Metanephros (tissue), 2 donors: ENCODE data around the gene CSKMT. TPM values are rescaled to one million over a fixed set of nuclear protein-coding genes. Genes with fewer than 3 reads are reported as not detected.

ENCODE experiments used
- small RNA-seq: library from RNA; depleted of rRNA; stranded (forward); fragments of <200 nt; gene quantifications from one replicate; pipeline ENCODE3, GENCODE V24; 2014; ENCODE audit warnings: low replicate concordance
- total RNA-seq: library from RNA; depleted of rRNA; stranded (reverse); fragments of >200 nt; gene quantifications from one replicate; pipeline ENCODE4 v1.2.3, GENCODE V29; 2014

The CSKMT gene
- total RNA-seq: 8.9 TPM

GRCh38 chr11:62665075-62665598 is at the start of gene CSKMT, which contains the start of gene C11orf98:
CSKMT (plus strand) TSS chr11:62665312; CDS start chr11:62665880, 568 bp downstream.
C11orf98 (minus strand) TSS chr11:62665210; CDS start chr11:62665169, 41 bp downstream.

GRCh38 chr11:62621567-62622470 is 43.3 kb upstream of the CSKMT start, which contains the start of gene B3GAT3:
B3GAT3 (minus strand) TSS chr11:62621986; CDS start chr11:62621947, 39 bp downstream.

GRCh38 chr11:62645946-62646824 is 18.9 kb upstream of the CSKMT start, which contains the start of gene GANAB:
GANAB (minus strand) TSS chr11:62646613; CDS start chr11:62646599, 14 bp downstream.

GRCh38 chr11:62671608-62672389 is 6.7 kb downstream of the CSKMT start, which contains the start of the genes LBHD1 and UQCC3:
LBHD1 (minus strand) TSS chr11:62672267; CDS start chr11:62670031, 2,236 bp downstream.
UQCC3 (plus strand) TSS chr11:62671673; CDS start chr11:62671746, 73 bp downstream.

GRCh38 chr11:62678770-62679696 is 13.9 kb downstream of the CSKMT start, which contains the start of gene UBXN1:
UBXN1 (minus strand) TSS chr11:62679073; CDS start chr11:62678923, 150 bp downstream.

GRCh38 chr11:62689421-62690183 is 24.5 kb downstream of the CSKMT start, which contains the start of gene LRRN4CL:
LRRN4CL (minus strand) TSS chr11:62689530; CDS start chr11:62688508, 1,022 bp downstream.

GRCh38 chr11:62707277-62707861 is 42.3 kb downstream of the CSKMT start, which contains the start of the genes BSCL2 and GNG3:
BSCL2 (minus strand) TSS chr11:62707424; CDS start chr11:62707195, 229 bp downstream.
GNG3 (plus strand) TSS chr11:62707676; CDS start chr11:62708296, 620 bp downstream.

Small RNAs within 50 kb of the gene (small RNA-seq; reads per million reads assigned to genes)
- gene SNORA57: not detected

Other genes with a start within 250 kb of the CSKMT start
- not detected for gene SCGB1A1, start 246.3 kb upstream of the CSKMT start, total RNA-seq
- 286 TPM for gene AHNAK, start 118.5 kb upstream of the CSKMT start, total RNA-seq
- 1,423 TPM for gene EEF1G, start 91.4 kb upstream of the CSKMT start, total RNA-seq
- gene TUT1, start 73.8 kb upstream of the CSKMT start, total RNA-seq: 12.9 TPM
- 79.0 TPM for gene MTA2, start 63.4 kb upstream of the CSKMT start, total RNA-seq
- 26.9 TPM for gene EML3, start 52.5 kb upstream of the CSKMT start, total RNA-seq
- 1.6 TPM for gene ROM1, start 52.1 kb upstream of the CSKMT start, total RNA-seq
- 28.3 TPM for gene B3GAT3, start 43.3 kb upstream of the CSKMT start, total RNA-seq
- gene GANAB, start 18.7 kb upstream of the CSKMT start, total RNA-seq: 253 TPM
- 23.0 TPM for gene INTS5, start 12.0 kb upstream of the CSKMT start, total RNA-seq
- gene C11orf98, start 102 bp upstream of the CSKMT start, total RNA-seq: 20.1 TPM
- gene UQCC3, start 6.4 kb downstream of the CSKMT start, total RNA-seq: 10.2 TPM
- gene LBHD1, start 7.0 kb downstream of the CSKMT start, total RNA-seq: 4.0 TPM
- gene UBXN1, start 13.8 kb downstream of the CSKMT start, total RNA-seq: 89.0 TPM
- gene LRRN4CL, start 24.2 kb downstream of the CSKMT start, total RNA-seq: 5.4 TPM
- 79.3 TPM for gene BSCL2, start 42.1 kb downstream of the CSKMT start, total RNA-seq
- gene GNG3, start 42.4 kb downstream of the CSKMT start, total RNA-seq: not detected
- gene HNRNPUL2, start 62.1 kb downstream of the CSKMT start, total RNA-seq: 39.5 TPM
- 34.4 TPM for gene TTC9C, start 63.2 kb downstream of the CSKMT start, total RNA-seq
- gene ZBTB3, start 88.8 kb downstream of the CSKMT start, total RNA-seq: 14.8 TPM
- 87.4 TPM for gene POLR2G, start 96.3 kb downstream of the CSKMT start, total RNA-seq
- gene TAF6L, start 106.1 kb downstream of the CSKMT start, total RNA-seq: 36.1 TPM
- 43.4 TPM for gene TMEM179B, start 122.1 kb downstream of the CSKMT start, total RNA-seq
- 20.4 TPM for gene TMEM223, start 126.7 kb downstream of the CSKMT start, total RNA-seq
- gene NXF1, start 140.1 kb downstream of the CSKMT start, total RNA-seq: 37.9 TPM
- gene STX5, start 166.7 kb downstream of the CSKMT start, total RNA-seq: 34.2 TPM
- not detected for gene TEX54, start 167.5 kb downstream of the CSKMT start, total RNA-seq
- 33.6 TPM for gene WDR74, start 174.3 kb downstream of the CSKMT start, total RNA-seq
- gene SLC3A2, start 215.6 kb downstream of the CSKMT start, total RNA-seq: 139 TPM